GM21786 (cell line): ENCODE data around the gene PANX3.
"Not testable (repeated sequence)": the region's sequence is repeated elsewhere in the genome, so short reads cannot be mapped to it uniquely, and the experiment has no call there.

ENCODE experiments used
- ATAC-seq: cut with Tn5 transposase; IDR thresholded peaks from one replicate; pipeline ENCODE4 v1.9.1; 2021; ENCODE audit not compliant: unreplicated experiment

Gene PANX3

DNA sequence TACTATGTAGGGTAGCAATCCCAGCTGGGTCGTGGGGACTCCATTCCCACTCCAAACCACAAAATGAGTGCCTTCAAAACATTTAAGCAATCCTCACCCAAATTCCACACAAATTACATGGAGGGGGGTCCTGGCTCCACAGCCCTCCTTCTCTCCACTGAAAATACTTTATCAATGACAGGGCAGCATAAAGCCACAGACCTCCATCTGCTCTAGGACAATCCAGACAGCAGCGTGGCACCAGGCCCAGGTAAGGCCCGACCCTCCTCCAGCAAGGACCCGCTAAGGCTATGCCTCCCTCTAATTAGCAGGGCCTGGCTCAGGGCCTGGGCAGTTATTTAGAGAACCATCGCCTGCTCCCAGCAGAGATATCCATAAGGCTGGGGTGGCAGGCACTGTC lies at the start of gene PANX3:
Gene PANX3, plus strand, starts transcription at position 365 of the 400 bp plus-strand sequence. CDS start 129 bp downstream, outside the sequence.
- no peak for ATAC-seq

- no peak for ATAC-seq
These were observed 41.5 kb upstream of the PANX3 start, which contains the start of gene OR8A1 for GRCh38 chr11:124569697-124570096. Gene OR8A1, plus strand, starts transcription at chr11:124569997. Its CDS starts 123 bp downstream, at chr11:124570120.

DNA sequence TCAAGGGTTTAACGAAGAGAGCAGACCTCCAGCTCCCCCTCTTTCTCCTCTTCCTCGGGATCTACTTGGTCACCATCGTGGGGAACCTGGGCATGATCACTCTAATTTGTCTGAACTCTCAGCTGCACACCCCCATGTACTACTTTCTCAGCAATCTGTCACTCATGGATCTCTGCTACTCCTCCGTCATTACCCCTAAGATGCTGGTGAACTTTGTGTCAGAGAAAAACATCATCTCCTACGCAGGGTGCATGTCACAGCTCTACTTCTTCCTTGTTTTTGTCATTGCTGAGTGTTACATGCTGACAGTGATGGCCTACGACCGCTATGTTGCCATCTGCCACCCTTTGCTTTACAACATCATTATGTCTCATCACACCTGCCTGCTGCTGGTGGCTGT lies 41.1 kb upstream of the PANX3 start:
- no peak for ATAC-seq

- no peak for ATAC-seq
These were observed 33.4 kb upstream of the PANX3 start for GRCh38 chr11:124577716-124578427.

DNA sequence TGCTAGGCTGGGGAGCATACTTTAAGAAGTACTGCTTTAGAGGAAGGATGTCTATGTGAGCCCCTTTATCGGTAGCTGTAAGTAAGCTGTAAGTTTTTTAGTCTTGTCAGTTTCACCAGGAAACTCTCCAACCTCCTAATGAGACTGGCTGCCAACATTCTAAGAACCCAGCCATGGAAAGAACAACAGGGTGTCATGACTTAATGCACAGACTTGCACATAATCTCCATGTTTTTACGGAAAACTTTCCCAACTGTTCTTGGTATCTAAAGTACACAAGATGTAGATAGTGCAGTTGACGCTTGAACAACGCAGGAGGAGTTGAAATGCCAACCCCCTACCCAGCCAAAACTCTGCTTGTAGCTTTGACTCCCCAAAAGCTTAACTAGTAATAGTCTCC lies 32.5 kb upstream of the PANX3 start:
- no peak for ATAC-seq

DNA sequence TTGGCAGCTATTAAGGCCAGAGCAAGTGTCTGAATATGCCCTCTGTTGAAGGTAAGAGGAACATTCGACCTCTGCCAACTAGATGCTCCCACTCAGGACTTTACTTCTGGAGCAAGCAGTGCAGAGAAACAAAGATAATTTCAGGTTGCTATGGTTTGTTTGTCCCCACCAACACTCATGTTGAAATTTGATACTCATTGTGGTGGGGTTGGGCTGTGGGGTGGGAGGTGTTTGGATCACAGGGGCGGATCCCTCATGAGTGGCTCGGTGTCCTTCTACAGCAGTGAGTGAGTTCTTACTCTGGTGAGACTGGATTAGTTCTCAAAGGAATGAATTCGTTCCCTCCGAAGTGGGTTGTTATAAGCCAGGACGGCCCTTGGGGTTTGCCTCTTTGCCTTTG lies 29.4 kb upstream of the PANX3 start:
- ATAC-seq, result no peak

DNA sequence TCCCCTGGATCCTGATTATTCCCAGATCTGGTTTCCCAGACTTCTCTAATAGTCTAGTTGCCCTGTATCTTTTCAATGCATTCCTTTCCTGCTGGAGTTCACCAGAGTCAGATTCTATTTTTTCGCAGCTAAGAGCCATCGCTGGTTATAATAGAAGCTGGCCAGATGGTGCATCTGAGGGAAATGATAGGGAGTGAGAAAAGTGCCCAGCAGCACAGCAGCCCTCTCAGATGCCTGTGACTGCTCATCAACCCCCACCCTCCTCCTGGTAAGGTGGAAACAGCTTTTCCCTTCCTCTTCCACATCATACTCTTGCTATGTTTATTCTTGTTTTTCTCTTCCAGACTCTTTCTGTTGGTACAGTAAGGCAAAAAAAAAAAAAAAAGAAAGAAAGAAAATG lies 28.7 kb upstream of the PANX3 start:
- ATAC-seq, result no peak

- ATAC-seq, result no peak
These were observed 27.4 kb upstream of the PANX3 start for GRCh38 chr11:124583781-124584180.

DNA sequence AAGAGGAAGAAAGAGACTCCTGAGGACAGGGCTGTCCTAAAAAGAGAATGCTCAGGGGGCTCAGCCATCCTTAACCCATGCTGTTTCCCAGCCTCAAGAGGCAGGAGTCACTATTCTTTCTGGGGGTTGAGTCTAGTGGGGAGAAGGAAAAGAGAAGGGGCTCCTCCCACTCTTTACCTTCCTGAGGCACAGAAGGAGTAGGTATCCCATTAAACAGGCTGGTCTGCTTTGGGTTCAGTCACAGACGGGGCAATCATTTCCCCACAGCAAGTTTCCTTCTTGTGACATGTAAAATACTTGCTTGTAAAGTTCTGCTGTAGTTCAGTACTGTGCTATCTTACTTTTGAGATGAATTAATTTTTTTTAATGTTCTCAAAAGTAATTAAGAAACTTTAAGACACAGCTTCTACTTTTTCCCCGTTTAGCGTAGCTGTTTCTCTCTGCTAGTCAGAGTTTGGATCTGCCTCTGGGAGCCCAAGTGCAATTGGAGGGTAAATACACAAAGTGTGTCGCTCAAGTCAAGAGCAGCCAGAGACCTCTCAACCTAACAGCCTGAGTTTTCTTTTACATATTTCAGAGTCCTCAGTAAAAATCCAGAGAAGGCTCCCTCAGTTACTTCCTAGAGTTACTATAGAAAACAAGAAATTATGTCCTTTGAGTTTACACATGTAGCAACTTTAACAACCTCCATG lies 26.4 kb upstream of the PANX3 start:
- no peak for ATAC-seq

GRCh38 chr11:124586238-124586860 lies 24.9 kb upstream of the PANX3 start:
- peak; percentile 71 for ATAC-seq

DNA sequence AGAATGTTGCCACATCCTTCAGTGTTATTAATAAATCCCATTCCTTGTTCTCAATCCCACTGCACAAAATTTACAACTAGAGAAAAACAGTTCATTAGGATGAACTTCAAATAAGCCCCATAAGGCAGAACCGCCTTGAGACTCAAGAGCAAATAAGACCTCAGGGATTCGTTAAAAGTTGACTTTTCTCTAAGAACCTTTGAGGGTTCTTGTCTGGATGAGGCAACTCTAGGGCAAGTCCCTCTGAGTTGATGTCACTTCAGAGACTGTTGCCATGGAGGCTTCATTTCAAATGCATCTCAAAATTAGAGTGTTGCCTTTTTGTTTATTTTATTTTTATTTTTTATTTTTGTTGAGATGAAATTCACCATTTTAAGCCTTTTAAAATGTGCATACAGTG lies 19.8 kb upstream of the PANX3 start:
- no peak for ATAC-seq

DNA sequence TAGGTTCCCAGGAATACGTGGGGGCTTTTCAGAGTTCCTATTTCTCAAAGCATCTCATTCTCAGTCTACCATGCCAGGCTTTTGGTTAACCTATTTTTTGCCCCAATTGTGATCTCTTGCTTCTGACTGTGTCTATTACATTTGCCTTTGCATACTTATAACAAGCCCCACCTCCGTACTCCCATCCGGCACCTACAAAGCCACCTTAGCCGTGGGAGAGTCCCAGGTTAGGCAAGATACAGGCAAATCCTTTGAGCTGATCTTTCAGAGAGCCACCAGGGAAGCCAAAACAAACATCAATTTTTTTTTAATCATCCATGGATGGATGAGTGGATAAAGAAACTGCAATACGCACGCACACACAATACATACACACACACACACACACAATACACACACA lies 18.6 kb upstream of the PANX3 start:
- no peak for ATAC-seq

- ATAC-seq, result no peak
These were observed 15.9 kb upstream of the PANX3 start for GRCh38 chr11:124595302-124595701.

GRCh38 chr11:124597626-124598025 lies 13.6 kb upstream of the PANX3 start:
- ATAC-seq, result no peak

DNA sequence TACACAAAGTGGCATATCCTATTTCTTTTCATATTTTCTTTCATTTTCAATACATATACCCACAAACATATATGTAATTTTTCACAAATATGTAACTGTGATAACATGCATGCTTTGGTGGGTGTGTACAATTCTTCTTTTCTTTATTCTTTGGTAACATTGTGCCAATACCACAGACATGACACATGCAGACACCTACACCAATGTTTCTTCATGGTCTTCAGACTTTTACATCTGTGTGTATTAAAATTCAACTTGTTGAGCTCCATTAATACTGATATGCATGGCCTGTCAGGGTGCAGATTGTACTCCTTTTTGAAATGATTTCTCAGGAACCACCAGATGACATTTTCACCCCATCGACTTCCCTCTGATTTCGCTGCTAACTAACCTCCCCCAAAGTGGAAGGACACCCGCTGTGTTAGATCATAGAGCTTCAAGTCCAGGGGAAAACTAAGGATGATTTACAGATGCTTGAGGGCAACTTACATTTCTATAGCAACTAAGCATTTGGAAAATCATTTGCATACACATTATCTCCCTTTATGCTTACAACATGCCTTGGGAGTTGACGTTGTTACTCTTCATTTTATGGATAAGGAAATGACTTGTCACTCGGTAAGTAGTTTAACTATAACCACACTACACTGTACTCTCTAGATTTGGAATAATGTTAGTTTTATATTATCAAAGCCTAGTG lies 10.5 kb upstream of the PANX3 start:
- ATAC-seq, result no peak

GRCh38 chr11:124602193-124602592 lies 9.0 kb upstream of the PANX3 start:
- ATAC-seq, result no peak

DNA sequence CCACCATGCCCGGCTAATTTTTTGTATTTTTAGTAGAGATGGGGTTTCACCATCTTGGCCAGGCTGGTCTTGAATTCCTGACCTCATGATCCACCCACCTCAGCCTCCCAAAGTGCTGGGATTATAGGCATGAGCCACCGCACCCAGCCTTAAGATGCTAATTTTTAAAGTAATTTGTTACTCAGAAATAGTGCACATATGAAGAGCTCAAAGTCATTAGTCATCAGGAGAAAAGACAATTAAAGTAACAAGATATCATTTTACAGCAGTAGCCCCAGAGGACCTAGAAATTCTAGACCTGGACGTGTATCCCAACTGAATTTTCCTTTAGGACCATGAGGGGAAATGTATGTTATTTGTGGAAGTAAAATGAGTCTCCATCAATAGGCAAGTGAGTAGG lies 8.5 kb upstream of the PANX3 start:
- ATAC-seq, result not testable (repeated sequence)

- no peak for ATAC-seq
These were observed 5.5 kb upstream of the PANX3 start for GRCh38 chr11:124605719-124606118.

DNA sequence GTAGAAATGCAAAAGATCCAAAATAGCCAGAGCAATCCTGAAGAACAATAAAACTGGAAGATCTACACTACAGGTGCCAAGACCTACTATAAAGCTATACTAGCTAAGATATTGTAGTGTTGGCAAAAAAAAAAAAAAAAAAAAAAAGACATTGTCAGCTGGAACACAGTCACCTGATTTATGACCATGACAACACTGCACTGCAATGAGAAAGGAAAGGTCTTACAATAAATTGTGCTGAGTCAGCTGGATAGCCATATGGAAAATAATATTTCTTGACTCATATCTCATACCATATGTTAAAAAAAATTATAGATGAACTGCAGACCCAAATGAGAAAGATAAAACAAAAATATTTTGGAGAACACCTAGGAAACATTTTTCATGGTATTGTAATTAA lies 3.1 kb upstream of the PANX3 start:
- no peak for ATAC-seq

DNA sequence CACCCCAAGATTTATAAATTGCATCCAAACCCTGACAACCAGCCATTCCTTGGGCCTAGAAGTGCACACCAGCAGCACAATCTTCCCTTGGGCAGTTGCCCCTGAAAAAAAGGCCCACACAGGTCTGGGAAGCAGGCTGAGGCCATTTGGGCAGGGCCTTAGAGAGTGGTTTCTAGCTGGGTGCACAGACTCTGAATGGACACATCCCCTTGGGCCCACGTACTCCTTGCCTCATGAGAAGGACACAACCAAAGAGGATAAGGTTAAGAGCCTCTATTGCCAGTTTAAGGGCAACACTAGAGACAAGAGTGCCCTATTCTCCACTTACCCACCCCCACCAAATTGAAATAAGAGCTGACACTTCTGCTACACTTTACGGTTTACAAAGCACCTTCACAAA lies 933 bp upstream of the PANX3 start:
- no peak for ATAC-seq

- ATAC-seq, result no peak
These were observed 817 bp downstream of the PANX3 start for GRCh38 chr11:124612045-124612444.
